Measurements from ENCODE around the gene LIMD2. TPM values are rescaled to one million over a fixed set of nuclear protein-coding genes. Genes with fewer than 3 reads are reported as not detected.

Gene LIMD2
- 7.7 to 14.3 TPM (median 12.3 TPM) in 5 replicates for total RNA-seq (2022; extraction: Qiagen RNA extraction; ENCODE audit: low read depth)

GRCh38 chr17:63699638-63700527, at the start of gene LIMD2:
Gene LIMD2, minus strand, starts transcription at chr17:63700125. Its CDS starts 827 bp downstream, at chr17:63699298.

GRCh38 chr17:63741408-63742173, 41.7 kb upstream of the LIMD2 start, which contains the start of gene STRADA:
Gene STRADA, minus strand, starts transcription at chr17:63741799. Its CDS starts 13,430 bp downstream, at chr17:63728369.

Other genes with a start within 250 kb of the LIMD2 start
- gene ACE, start 223.1 kb downstream of the LIMD2 start, total RNA-seq (2022; extraction: Qiagen RNA extraction; ENCODE audit: low read depth), result 0.37 to 0.92 TPM (median 0.59 TPM) in 5 replicates
- gene KCNH6, start 176.8 kb downstream of the LIMD2 start, total RNA-seq (2022; extraction: Qiagen RNA extraction; ENCODE audit: low read depth), result 0.02 TPM in 1 of 5 replicates, not detected in the others
- gene DCAF7, start 149.6 kb downstream of the LIMD2 start, total RNA-seq (2022; extraction: Qiagen RNA extraction; ENCODE audit: low read depth), result 44.9 to 64.7 TPM (median 61.8 TPM) in 5 replicates
- 51.4 to 57.2 TPM (median 54.1 TPM) in 5 replicates for gene TACO1, start 99.2 kb downstream of the LIMD2 start, total RNA-seq (2022; extraction: Qiagen RNA extraction; ENCODE audit: low read depth)
- 13.7 to 16.9 TPM (median 16.3 TPM) in 5 replicates for gene MAP3K3, start 77.7 kb downstream of the LIMD2 start, total RNA-seq (2022; extraction: Qiagen RNA extraction; ENCODE audit: low read depth)
- 24.8 to 27.6 TPM (median 26.0 TPM) in 5 replicates for gene STRADA, start 41.7 kb upstream of the LIMD2 start, total RNA-seq (2022; extraction: Qiagen RNA extraction; ENCODE audit: low read depth)
- 98.7 to 147 TPM (median 101 TPM) in 5 replicates for gene CCDC47, start 73.5 kb upstream of the LIMD2 start, total RNA-seq (2022; extraction: Qiagen RNA extraction; ENCODE audit: low read depth)
- gene DDX42, start 74.0 kb upstream of the LIMD2 start, total RNA-seq (2022; extraction: Qiagen RNA extraction; ENCODE audit: low read depth), result 86.9 to 109 TPM (median 96.3 TPM) in 5 replicates
- gene PSMC5, start 127.3 kb upstream of the LIMD2 start, total RNA-seq (2022; extraction: Qiagen RNA extraction; ENCODE audit: low read depth), result 211 to 259 TPM (median 225 TPM) in 5 replicates
- 55.5 to 66.9 TPM (median 59.4 TPM) in 5 replicates for gene FTSJ3, start 127.5 kb upstream of the LIMD2 start, total RNA-seq (2022; extraction: Qiagen RNA extraction; ENCODE audit: low read depth)
- 54.3 to 62.8 TPM (median 61.0 TPM) in 5 replicates for gene SMARCD2, start 142.6 kb upstream of the LIMD2 start, total RNA-seq (2022; extraction: Qiagen RNA extraction; ENCODE audit: low read depth)
- not detected in 5 replicates for gene CSH2, start 173.6 kb upstream of the LIMD2 start, total RNA-seq (2022; extraction: Qiagen RNA extraction; ENCODE audit: low read depth)
- gene GH2, start 181.8 kb upstream of the LIMD2 start, total RNA-seq (2022; extraction: Qiagen RNA extraction; ENCODE audit: low read depth), result not detected in 5 replicates
- gene CSH1, start 196.4 kb upstream of the LIMD2 start, total RNA-seq (2022; extraction: Qiagen RNA extraction; ENCODE audit: low read depth), result not detected in 5 replicates
- gene CSHL1, start 211.1 kb upstream of the LIMD2 start, total RNA-seq (2022; extraction: Qiagen RNA extraction; ENCODE audit: low read depth), result not detected in 5 replicates
- not detected in 5 replicates for gene GH1, start 218.7 kb upstream of the LIMD2 start, total RNA-seq (2022; extraction: Qiagen RNA extraction; ENCODE audit: low read depth)
- gene CD79B, start 232.2 kb upstream of the LIMD2 start, total RNA-seq (2022; extraction: Qiagen RNA extraction; ENCODE audit: low read depth), result 0.16 TPM in 1 of 5 replicates, not detected in the others

All from A549 treated with RU486 at 1 μM for 4 hours (cell line).